Measurements from ENCODE around the gene NUDT13. TPM values are rescaled to one million over a fixed set of nuclear protein-coding genes. Genes with fewer than 3 reads are reported as not detected.
"Not testable (repeated sequence)": the region's sequence is repeated elsewhere in the genome, so short reads cannot be mapped to it uniquely, and the experiment has no call there.

Gene NUDT13
- total RNA-seq, 1 experiment from 2014 or later = 2.9 TPM

GRCh38 chr10:73099141-73099540, 11.1 kb upstream of the NUDT13 start:
- DNase-seq (ENCODE audit: low read depth) = no peak

- DNase-seq (ENCODE audit: low read depth) = no peak
Observed at GRCh38 chr10:73106301-73106700, 4.0 kb upstream of the NUDT13 start.

GRCh38 chr10:73109248-73109652, 1.0 kb upstream of the NUDT13 start:
- DNase-seq (ENCODE audit: low read depth) = not testable (repeated sequence)

- DNase-seq (ENCODE audit: low read depth) = not testable (repeated sequence)
Observed at GRCh38 chr10:73112032-73112431, 1.8 kb downstream of the NUDT13 start.

GRCh38 chr10:73113551-73113950, 3.3 kb downstream of the NUDT13 start:
- DNase-seq (ENCODE audit: low read depth) = peak; percentile 55

GRCh38 chr10:73116017-73116416, 5.8 kb downstream of the NUDT13 start:
- DNase-seq (ENCODE audit: low read depth) = no peak

GRCh38 chr10:73117976-73118743, 7.9 kb downstream of the NUDT13 start:
- DNase-seq (ENCODE audit: low read depth) = peak; percentile 82

- no peak for DNase-seq (ENCODE audit: low read depth)
Observed at GRCh38 chr10:73119457-73119856, 9.2 kb downstream of the NUDT13 start.

- no peak for DNase-seq (ENCODE audit: low read depth)
Observed at GRCh38 chr10:73119952-73120351, 9.7 kb downstream of the NUDT13 start.

- no peak for DNase-seq (ENCODE audit: low read depth)
Observed at GRCh38 chr10:73126343-73126742, 16.1 kb downstream of the NUDT13 start.

- DNase-seq (ENCODE audit: low read depth) = no peak
Observed at GRCh38 chr10:73131301-73131700, 21.0 kb downstream of the NUDT13 start.

GRCh38 chr10:73131913-73132686, 21.8 kb downstream of the NUDT13 start:
- no peak for DNase-seq (ENCODE audit: low read depth)

GRCh38 chr10:73134727-73135126, 24.5 kb downstream of the NUDT13 start:
- DNase-seq (ENCODE audit: low read depth) = no peak

GRCh38 chr10:73136627-73137026, 26.4 kb downstream of the NUDT13 start:
- no peak for DNase-seq (ENCODE audit: low read depth)

GRCh38 chr10:73139251-73139650, 29.0 kb downstream of the NUDT13 start:
- DNase-seq (ENCODE audit: low read depth) = no peak

- DNase-seq (ENCODE audit: low read depth) = no peak
Observed at GRCh38 chr10:73141603-73142002, 31.3 kb downstream of the NUDT13 start.

GRCh38 chr10:73150633-73151413, 40.6 kb downstream of the NUDT13 start:
- DNase-seq (ENCODE audit: low read depth) = not testable (repeated sequence)

- DNase-seq (ENCODE audit: low read depth) = no peak
Observed at GRCh38 chr10:73152009-73152408, 41.8 kb downstream of the NUDT13 start.

- no peak for DNase-seq (ENCODE audit: low read depth)
Observed at GRCh38 chr10:73156054-73156453, 45.8 kb downstream of the NUDT13 start.

- peak; percentile 53 for DNase-seq (ENCODE audit: low read depth)
Observed at GRCh38 chr10:73159038-73159648, 48.9 kb downstream of the NUDT13 start.

GRCh38 chr10:73161079-73161478, 50.8 kb downstream of the NUDT13 start:
- DNase-seq (ENCODE audit: low read depth) = no peak

- DNase-seq (ENCODE audit: low read depth) = no peak
Observed at GRCh38 chr10:73161662-73162061, 51.4 kb downstream of the NUDT13 start.

Data from LHCN-M2 (cell line).